Bronchial epithelial cell (primary cell): ENCODE measurements around the gene PDZD2. TPM values are rescaled to one million over a fixed set of nuclear protein-coding genes. Genes with fewer than 3 reads are reported as not detected.
"Not testable (repeated sequence)": the region's sequence is repeated elsewhere in the genome, so short reads cannot be mapped to it uniquely, and the experiment has no call there.

ENCODE experiments used
- DNase-seq: peaks from one replicate; pipeline ENCODE4 v3.0.0-alpha.2; 2010; ENCODE audit warnings: low read depth
- FAIRE-seq: peaks from 2 replicates; lab custom pipeline; 2011; peaks lifted over from hg19 to GRCh38; lab: Jason Lieb, UNC
- H3K27me3 ChIP-seq: 2 replicates; pipeline ENCODE4 v1.5.1; 2011; ENCODE audit warnings: low read length; ENCODE audit not compliant: control insufficient read depth, insufficient read depth
- H3K36me3 ChIP-seq: 2 replicates; pipeline ENCODE4 v1.5.1; 2011; ENCODE audit warnings: low read length; ENCODE audit not compliant: control insufficient read depth, insufficient read depth
- H3K4me3 ChIP-seq: 2 replicates; pipeline ENCODE4 v1.5.1; 2011; ENCODE audit warnings: mild to moderate bottlenecking, low read depth, low read length, control low read depth
- total RNA-seq: library from RNA; depleted of rRNA; stranded (reverse); fragments of >200 nt; gene quantifications from 2 replicates; pipeline ENCODE4 v1.2.1, GENCODE V29; 2014
- TF ChIP-seq, protein P1 (sequence below): IDR thresholded peaks from 2 replicates; pipeline ENCODE4 v1.5.1; 2011; ENCODE audit warnings: mild to moderate bottlenecking, moderate library complexity, low read length, control low read depth, inconsistent platforms; ENCODE audit not compliant: insufficient read depth, severe bottlenecking

The PDZD2 gene
- total RNA-seq, 1 donor from 2014 or later = 1.8 TPM

- DNase-seq (no peak), FAIRE-seq (no peak)
- Histone ChIP-seq H3K27me3 (no peaks in the 10 kb centered on the region), H3K36me3 (peaks cover 8% of the 10 kb centered on the region), H3K4me3 (no peak overlapping the region)
- TF ChIP-seq, protein P1, sequence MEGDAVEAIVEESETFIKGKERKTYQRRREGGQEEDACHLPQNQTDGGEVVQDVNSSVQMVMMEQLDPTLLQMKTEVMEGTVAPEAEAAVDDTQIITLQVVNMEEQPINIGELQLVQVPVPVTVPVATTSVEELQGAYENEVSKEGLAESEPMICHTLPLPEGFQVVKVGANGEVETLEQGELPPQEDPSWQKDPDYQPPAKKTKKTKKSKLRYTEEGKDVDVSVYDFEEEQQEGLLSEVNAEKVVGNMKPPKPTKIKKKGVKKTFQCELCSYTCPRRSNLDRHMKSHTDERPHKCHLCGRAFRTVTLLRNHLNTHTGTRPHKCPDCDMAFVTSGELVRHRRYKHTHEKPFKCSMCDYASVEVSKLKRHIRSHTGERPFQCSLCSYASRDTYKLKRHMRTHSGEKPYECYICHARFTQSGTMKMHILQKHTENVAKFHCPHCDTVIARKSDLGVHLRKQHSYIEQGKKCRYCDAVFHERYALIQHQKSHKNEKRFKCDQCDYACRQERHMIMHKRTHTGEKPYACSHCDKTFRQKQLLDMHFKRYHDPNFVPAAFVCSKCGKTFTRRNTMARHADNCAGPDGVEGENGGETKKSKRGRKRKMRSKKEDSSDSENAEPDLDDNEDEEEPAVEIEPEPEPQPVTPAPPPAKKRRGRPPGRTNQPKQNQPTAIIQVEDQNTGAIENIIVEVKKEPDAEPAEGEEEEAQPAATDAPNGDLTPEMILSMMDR = no peak
Measured at GRCh38 chr5:32115985-32116384, 477.1 kb downstream of the PDZD2 start.

GRCh38 chr5:32116574-32117313, 477.8 kb downstream of the PDZD2 start:
- no peak for DNase-seq
- FAIRE-seq = no peak
- H3K4me3 ChIP-seq = no peak overlapping the region
- TF ChIP-seq, protein P1 = no peak
- H3K27me3 ChIP-seq = no peaks in the 10 kb centered on the region
- peaks cover 8% of the 10 kb centered on the region for H3K36me3 ChIP-seq

DNA sequence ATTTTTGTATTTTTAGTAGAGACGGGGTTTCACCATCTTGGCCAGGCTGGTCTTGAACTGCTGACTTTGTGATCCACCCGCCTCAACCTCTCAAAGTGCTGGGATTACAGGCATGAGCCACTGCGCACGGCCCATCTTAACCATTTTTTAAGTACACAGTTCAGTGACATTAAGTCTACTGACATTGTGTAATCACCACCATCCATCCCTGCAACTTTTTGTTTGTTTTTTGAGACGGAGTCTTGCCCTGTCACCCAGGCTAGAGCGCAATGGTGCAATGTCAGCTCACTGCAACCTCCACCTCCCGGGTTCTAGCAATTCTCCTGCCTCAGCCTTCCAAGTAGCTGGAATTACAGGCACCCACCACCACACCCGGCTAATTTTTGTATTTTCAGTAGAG, 480.0 kb downstream of the PDZD2 start:
- not testable (repeated sequence) for H3K27me3 ChIP-seq, FAIRE-seq, H3K36me3 ChIP-seq, H3K4me3 ChIP-seq, DNase-seq

GRCh38 chr5:32123058-32123805, 484.3 kb downstream of the PDZD2 start:
- TF ChIP-seq, protein P1 = no peak
- Histone ChIP-seq H3K4me3 (no peak overlapping the region), H3K27me3 (no peaks in the 10 kb centered on the region), H3K36me3 (peaks cover 4% of the 10 kb centered on the region)
- FAIRE-seq (no peak), DNase-seq (no peak)

DNA sequence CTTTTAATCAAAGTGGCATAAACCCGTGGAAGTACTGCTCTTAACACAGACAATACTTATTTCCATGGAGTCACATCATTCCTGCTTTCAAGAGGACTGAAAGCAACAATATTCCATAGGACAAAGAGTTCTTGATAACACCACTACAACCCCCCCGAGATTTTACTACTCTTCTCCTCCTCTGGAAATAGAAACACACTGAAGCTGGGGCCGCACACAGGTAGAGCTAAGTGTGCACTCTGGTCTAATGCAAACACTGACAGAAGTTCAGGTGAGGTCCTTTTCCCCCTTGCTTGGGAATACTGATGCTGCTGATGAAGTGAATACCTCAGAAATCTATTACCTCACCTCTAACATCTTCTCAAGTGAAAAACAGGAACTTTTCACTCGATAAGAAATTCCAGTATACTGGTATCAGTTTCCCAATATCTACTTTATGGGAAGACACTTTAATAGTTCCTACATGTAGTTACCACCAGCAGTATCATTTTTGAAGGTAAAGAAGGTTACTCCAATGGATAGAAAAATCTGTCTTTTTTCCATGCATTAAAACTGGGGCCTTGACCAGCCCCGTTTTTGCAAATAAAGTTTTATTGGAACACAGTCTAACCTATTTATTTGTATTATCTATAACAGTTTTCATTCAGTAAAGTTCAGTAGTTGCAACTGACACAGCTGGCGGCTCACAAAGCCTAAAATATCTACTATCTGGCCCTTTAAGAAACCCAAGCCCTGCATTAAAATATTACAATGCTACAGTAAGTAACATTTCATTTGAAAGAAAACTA, 485.2 kb downstream of the PDZD2 start:
- H3K36me3 ChIP-seq = peaks cover 4% of the 10 kb centered on the region

More for the DNA sequence above, 485.2 kb downstream of the PDZD2 start:
- Histone ChIP-seq H3K27me3 (no peaks in the 10 kb centered on the region), H3K4me3 (no peak overlapping the region)
- no peak for DNase-seq
- TF ChIP-seq, protein P1 = no peak
- no peak for FAIRE-seq
